RWPE2 (cell line): ENCODE data around the gene ZDHHC8.

ENCODE experiments used
- ATAC-seq: fragments of 200-7000 bp; cut with Tn5 transposase; 3 replicates; pipeline ENCODE4 v1.9.1; 2021; ENCODE audit warnings: low read depth
- DNase-seq: peaks from one replicate; pipeline ENCODE4 v3.0.0-alpha.2; 2020; ENCODE audit warnings: low spot score
- H3K27ac ChIP-seq: fragments of 450-650 bp; 2 replicates; pipeline ENCODE4 v1.5.1; 2017; ENCODE audit warnings: mild to moderate bottlenecking; ENCODE audit not compliant: poor library complexity, severe bottlenecking
- H3K27me3 ChIP-seq: fragments of 250-450 bp; sonication (Bioruptor Pico); 2 replicates; pipeline ENCODE4 v1.5.1; 2021; ENCODE audit warnings: mild to moderate bottlenecking, moderate library complexity; ENCODE audit not compliant: insufficient read depth, poor library complexity, severe bottlenecking
- H3K36me3 ChIP-seq: fragments of 250-450 bp; sonication (Bioruptor Pico); 2 replicates; pipeline ENCODE4 v1.5.1; 2020; ENCODE audit warnings: low read depth, mild to moderate bottlenecking, moderate library complexity
- H3K4me1 ChIP-seq: fragments of 250-450 bp; sonication (Bioruptor Pico); 2 replicates; pipeline ENCODE4 v1.5.1; 2021; ENCODE audit warnings: mild to moderate bottlenecking, moderate library complexity; ENCODE audit not compliant: insufficient read depth, poor library complexity, severe bottlenecking
- H3K4me3 ChIP-seq: fragments of 250-450 bp; sonication (Bioruptor Pico); 2 replicates; pipeline ENCODE4 v1.5.1; 2021; ENCODE audit warnings: mild to moderate bottlenecking, moderate library complexity; ENCODE audit not compliant: severe bottlenecking
- H3K9me3 ChIP-seq: fragments of 250-450 bp; sonication (Bioruptor Pico); 2 replicates; pipeline ENCODE4 v1.5.1; 2021; ENCODE audit warnings: mild to moderate bottlenecking, moderate library complexity; ENCODE audit not compliant: severe bottlenecking
- TF ChIP-seq, protein P1 (sequence below): fragments of 450-650 bp; IDR thresholded peaks from one replicate; pipeline ENCODE4 v1.5.1; 2017; ENCODE audit warnings: mild to moderate bottlenecking, moderate library complexity; ENCODE audit not compliant: poor library complexity, severe bottlenecking

Gene ZDHHC8

DNA sequence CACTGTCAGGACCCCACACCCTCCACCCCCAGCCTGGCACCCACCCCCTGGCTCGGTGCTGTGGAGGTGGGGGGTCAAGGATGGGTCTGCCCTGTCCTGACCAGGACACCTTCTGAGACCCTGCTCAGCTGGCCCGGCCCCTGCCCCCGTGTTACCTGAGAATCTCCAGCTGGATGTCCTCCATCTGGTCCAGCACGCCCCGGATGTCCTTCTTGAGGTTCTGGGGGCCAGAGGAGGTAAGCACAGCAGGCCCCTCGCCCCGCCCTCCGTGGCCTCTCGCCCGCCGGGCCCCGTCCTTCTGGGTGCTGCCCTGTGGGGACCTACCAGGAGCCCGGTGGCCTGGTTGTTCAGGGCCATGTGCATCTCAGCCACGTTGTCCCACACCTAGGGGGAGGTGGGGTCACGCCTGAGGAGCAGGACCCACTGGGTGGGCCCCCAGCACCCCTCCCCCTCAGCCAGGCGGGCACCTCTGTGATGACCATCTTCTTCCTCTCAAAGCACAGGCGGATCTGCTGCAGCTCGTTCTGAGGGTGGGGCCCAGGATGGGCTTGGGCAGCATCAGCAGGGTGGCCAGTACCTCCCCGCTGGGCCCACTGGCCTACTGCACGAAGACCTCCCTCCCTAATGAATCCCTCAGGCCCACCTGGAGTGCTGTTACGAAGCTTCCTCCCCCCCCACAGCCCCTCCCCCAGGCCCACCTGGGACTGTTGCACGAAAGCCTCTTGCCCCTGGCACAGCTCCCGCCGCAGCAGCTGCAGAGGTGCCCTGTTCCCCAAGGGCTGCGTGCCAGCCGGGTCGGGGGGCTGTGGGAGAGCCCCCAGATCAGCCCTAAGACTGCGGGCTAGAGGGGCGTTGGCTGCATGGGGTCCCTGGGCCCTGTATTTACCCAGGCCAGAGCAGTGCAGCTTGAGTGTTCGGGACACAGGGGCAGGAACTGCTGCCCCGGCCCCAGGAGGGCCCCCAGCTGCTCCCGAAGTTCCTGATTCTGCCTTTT lies 17.9 kb downstream of the ZDHHC8 start:
- TF ChIP-seq, protein P1, sequence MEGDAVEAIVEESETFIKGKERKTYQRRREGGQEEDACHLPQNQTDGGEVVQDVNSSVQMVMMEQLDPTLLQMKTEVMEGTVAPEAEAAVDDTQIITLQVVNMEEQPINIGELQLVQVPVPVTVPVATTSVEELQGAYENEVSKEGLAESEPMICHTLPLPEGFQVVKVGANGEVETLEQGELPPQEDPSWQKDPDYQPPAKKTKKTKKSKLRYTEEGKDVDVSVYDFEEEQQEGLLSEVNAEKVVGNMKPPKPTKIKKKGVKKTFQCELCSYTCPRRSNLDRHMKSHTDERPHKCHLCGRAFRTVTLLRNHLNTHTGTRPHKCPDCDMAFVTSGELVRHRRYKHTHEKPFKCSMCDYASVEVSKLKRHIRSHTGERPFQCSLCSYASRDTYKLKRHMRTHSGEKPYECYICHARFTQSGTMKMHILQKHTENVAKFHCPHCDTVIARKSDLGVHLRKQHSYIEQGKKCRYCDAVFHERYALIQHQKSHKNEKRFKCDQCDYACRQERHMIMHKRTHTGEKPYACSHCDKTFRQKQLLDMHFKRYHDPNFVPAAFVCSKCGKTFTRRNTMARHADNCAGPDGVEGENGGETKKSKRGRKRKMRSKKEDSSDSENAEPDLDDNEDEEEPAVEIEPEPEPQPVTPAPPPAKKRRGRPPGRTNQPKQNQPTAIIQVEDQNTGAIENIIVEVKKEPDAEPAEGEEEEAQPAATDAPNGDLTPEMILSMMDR = no peak
- no peaks in the 10 kb centered on the region for H3K36me3 ChIP-seq
- H3K27ac ChIP-seq = no peak overlapping the region
- H3K27me3 ChIP-seq = no peaks in the 10 kb centered on the region
- ATAC-seq (no peak), DNase-seq (no peak)
- no peak overlapping the region for H3K4me3 ChIP-seq
- no peaks in the 10 kb centered on the region for H3K4me1 ChIP-seq
- no peaks in the 10 kb centered on the region for H3K9me3 ChIP-seq

DNA sequence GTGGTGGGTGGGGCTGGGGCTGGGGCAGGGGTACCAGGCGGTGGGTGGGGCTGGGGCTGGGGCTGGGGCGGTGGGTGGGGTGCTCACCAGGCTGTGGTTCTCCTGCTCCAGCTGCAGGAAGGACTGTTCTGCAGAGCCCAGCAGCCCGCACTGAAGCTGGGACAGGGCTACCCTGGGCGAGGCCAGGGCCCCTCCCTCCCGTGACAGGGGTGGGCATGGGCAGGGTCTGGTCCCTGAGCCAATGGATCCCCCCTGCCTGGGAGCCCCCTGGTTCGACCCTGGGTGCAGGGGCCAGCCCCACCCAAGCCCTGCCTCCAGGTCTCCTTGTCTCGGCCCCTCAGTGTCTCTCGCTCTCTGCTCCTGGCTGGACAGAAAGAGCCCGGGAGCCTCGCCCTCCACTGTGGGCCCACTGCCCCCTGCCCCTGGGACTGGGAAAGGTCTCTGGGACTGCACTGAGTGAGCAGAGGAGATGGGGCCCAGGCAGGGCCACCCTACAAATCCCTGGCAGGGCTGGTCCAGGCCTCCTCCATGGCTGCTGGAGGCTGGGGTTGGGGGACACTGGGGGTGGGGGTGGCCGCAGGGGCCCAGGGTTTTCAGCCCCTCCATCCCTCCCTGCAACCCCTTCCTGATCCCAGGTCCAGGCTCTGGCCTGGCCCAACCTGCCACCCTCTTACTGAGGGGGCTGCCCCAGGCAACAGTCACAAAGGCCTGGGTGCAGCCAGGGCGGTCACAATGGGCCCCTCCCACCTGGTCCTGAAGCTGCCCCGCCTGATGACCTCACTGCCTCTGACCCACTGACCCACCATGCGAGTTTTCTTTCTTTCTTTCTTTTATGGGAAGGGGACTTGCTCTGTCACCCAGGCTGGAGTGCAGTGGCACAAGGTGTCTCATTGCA lies 19.0 kb downstream of the ZDHHC8 start, which contains the start of gene CCDC188:
Gene CCDC188, minus strand, starts transcription at position 675 of the 895 bp plus-strand sequence. Its CDS starts 69 bp downstream, at position 606.
- no peak for DNase-seq
- Histone ChIP-seq H3K36me3 (no peaks in the 10 kb centered on the region), H3K9me3 (no peaks in the 10 kb centered on the region), H3K27ac (no peak within 1 kb of the TSS), H3K27me3 (no peaks in the 10 kb centered on the region), H3K4me3 (no peak within 1 kb of the TSS), H3K4me1 (no peaks in the 10 kb centered on the region)
- no peak for ATAC-seq
- TF ChIP-seq, protein P1 = no peak

DNA sequence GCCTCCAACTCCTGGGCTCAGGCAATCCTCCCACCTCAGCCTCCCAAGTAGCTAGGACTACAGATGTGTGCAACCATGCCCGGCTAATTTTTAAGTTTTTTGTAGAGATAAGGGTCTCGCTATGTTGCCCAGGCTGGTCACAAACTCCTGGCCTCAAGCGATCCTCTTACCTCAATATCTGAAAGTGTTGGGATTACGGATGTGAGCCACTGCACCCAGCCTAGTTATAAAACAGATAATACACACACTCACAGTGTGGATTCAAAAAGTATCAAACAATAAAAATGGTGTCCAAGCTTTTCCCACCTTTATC lies 19.6 kb downstream of the ZDHHC8 start:
- Histone ChIP-seq H3K4me1 (no peaks in the 10 kb centered on the region), H3K36me3 (no peaks in the 10 kb centered on the region), H3K4me3 (no peak overlapping the region), H3K27me3 (no peaks in the 10 kb centered on the region), H3K9me3 (no peaks in the 10 kb centered on the region), H3K27ac (no peak overlapping the region)
- TF ChIP-seq, protein P1 = no peak
- ATAC-seq (no peak), DNase-seq (no peak)

DNA sequence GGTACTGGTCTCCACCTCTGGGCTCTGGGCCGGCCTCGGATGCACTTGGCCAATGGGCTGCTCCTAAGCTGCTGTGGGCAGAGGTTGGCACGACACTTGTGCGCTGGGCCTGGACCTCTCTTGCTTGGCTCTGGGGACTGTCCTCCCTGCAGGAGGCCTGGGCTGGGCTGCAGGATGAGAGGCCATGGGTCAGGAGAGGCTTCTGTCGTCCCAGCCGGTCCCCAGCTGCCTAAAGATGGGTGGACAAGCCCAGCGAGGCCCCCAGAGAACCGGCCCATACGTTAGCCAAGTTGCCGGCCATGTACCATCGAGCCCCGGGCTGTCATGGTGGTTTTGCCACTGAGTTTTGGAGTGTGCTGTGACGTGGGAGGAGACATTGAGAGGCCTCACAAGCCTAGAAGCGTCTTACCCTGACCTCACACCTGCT lies 20.9 kb downstream of the ZDHHC8 start:
- H3K9me3 ChIP-seq = no peaks in the 10 kb centered on the region
- H3K27ac ChIP-seq = no peak overlapping the region
- ATAC-seq (no peak), DNase-seq (no peak)
- TF ChIP-seq, protein P1 = no peak
- no peaks in the 10 kb centered on the region for H3K36me3 ChIP-seq
- H3K27me3 ChIP-seq = no peaks in the 10 kb centered on the region
- H3K4me3 ChIP-seq = no peak overlapping the region
- H3K4me1 ChIP-seq = no peaks in the 10 kb centered on the region
